Hematopoietic multipotent progenitor cell treated with erythropoietin and hydrocortisone succinate and interleukin-3 and kit ligand, for 8 days (in vitro differentiated cells): ENCODE data around the gene TMEFF2.

ENCODE experiments used
- DNase-seq: peaks from one replicate; pipeline ENCODE4 v3.0.0-alpha.2; 2015

The TMEFF2 gene, protein sequence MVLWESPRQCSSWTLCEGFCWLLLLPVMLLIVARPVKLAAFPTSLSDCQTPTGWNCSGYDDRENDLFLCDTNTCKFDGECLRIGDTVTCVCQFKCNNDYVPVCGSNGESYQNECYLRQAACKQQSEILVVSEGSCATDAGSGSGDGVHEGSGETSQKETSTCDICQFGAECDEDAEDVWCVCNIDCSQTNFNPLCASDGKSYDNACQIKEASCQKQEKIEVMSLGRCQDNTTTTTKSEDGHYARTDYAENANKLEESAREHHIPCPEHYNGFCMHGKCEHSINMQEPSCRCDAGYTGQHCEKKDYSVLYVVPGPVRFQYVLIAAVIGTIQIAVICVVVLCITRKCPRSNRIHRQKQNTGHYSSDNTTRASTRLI

DNA sequence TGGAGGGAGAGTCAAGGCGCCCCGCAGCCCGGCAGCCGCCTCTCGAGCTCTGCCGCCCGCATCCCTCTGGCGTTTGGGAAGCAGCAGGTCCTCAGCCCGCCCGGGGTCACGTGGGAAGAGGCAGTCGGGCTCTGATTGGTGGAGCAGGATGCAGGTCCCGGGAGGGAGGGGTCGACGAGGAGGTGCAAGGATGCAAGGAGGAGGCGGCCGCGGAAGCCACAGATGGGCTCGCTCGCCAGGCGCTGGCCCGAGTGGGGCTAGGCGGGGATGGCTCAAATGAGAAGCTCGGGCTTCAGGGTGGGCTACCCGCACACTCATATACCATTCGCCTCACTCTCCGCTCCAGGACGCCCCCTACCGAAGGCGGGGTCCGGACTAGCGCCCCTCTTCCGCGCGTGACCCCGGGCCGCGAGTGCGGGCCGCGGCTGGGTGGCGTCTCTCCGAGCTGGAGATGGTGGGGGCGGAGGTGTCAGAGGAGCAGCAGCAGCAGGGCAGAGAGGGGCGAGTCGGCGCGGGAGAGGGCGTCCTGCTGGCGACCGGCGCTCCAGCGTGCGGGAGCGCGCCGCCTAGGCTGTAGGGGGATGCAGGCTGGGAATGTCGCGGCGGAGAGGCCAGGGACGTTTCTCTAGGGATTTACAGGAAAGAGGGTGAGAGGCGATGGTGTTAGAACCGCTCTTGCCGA lies at the start of gene TMEFF2:
TSS of gene TMEFF2 (minus strand) at position 68 of the 682 bp plus-strand sequence. CDS start 409 bp downstream, outside the sequence.
- DNase-seq, result peak; percentile 8

DNA sequence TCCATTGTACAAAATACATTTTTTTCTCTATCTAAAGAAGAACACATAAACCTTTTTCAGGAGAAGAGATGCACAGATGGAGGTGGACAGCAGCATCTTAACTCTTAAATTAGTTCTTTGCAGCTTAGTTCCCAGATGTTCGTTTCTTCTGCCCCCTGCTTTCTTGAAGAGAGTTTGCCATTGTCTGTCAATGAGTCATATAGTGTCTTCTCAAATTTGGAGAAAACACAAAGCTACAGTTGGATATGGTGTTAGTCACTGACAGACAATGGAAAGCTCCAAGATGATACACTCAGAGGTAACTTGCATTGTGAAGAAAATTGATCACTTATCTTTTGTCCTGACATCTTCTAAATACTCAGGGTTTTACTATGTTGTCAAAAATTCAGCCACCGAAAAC lies 48.8 kb upstream of the TMEFF2 start:
- DNase-seq, result no peak

DNA sequence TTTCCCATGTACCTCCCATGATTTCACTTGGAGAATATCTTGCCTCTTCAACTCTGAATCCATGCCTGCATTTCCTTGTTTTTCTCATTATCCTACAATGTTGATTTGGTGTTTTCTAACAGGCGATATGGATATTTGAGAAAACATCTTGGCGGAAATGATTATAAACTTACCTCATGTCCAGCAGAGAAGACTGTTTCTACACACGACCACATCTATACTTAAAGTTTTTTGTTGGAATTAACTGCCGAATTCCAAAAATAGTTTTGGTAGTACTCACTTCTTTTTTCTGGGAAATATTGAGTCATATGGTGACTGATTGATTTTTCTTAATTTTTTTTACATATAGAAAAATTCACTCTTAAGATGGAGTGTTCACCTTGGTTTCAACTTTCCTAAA lies 41.4 kb upstream of the TMEFF2 start:
- no peak for DNase-seq

GRCh38 chr2:192230889-192231453 lies 36.2 kb upstream of the TMEFF2 start:
- no peak for DNase-seq

DNA sequence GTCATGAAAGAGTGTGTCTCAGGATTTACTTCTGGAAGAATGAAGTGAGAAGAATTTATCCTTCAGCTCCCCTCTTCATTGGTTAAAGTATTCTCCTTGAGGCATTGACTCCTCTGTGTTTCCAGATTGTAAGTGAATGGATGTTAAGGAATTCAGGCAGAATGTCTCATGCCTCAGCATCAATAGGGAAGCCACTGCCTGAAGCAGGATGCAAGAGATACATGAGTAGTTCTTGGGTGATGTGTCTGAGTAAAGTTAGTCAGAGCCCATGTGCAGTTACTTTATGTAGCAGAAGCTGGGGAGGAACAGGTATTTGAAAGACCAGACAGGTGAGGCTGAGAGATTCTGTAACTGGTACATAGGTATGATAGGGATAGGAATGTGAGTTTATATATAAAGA lies 34.0 kb upstream of the TMEFF2 start:
- no peak for DNase-seq

DNA sequence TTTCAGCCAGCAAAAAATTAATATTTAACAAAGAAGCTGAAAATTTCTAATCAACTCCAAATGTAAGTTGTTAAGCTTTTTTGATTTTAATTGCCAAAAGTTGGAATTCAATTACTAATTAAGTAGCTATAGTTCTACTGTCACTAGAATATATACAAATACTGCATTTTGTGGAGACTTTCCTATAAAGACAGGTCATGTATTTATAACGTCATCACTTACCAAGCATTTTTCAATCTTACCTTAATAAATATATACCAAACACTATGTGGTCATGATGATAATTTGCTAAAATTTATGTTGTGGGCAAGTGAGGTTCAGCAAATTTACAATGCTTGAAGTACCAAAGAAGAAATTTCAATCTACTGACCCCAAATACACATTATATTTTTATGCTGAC lies 24.2 kb upstream of the TMEFF2 start:
- no peak for DNase-seq

DNA sequence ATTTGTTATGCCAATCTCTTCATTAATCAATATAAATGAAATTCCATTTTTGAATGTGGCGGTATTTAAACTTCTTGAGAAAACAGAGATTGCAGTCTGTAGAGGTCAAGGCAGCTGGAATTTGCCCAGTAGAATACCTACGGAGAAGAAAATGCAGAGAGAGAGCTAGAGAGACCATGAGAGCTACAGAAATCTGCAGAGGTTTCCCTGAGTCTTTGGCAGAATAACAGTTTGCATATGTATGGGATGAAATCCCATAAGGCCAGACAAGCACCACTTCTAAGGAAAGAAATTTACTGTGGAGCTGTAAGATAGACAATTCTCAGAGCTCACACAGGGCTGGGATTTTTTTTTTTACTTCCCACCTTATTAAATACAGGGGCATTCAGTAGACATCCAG lies 23.6 kb upstream of the TMEFF2 start:
- DNase-seq, result no peak

GRCh38 chr2:192216336-192216735 lies 21.6 kb upstream of the TMEFF2 start:
- DNase-seq, result no peak

- no peak for DNase-seq
Observed at GRCh38 chr2:192215096-192215877, 20.6 kb upstream of the TMEFF2 start.

DNA sequence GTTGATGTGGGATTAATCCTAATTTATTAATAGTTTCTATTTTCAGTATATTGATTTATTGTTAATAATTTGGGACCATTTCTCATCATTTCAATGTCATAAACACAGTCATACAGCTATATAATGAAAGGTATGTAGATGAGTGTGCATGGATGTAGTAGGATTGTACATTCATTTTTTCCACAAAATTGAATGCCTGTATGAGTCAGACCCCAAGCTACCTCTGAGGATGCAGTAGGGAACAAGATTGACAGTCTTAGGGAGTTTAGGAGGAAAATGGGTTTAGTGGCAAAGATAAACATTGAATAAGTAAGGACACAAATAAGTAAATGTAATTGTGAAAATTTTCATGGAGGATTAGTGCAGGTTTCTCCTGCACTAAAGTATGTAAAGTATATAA lies 14.1 kb upstream of the TMEFF2 start:
- no peak for DNase-seq

DNA sequence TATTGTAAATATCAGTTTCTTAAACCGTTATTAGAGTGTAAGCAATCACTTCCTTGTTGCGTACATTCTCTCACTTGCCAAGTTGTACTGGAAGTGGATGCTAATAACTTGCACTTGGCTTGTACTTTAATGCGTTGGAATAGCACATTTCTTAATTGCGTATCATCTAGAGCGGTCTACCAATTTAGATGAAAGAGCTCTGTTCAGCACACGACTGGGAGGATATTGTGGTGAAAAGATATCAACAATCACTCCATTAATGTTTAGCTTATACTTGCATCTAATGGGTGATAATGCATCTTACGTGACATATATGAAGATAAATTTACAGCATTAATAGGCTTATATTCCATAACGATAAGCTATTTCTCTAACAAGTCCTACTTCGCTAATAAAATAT lies 11.7 kb upstream of the TMEFF2 start:
- no peak for DNase-seq

DNA sequence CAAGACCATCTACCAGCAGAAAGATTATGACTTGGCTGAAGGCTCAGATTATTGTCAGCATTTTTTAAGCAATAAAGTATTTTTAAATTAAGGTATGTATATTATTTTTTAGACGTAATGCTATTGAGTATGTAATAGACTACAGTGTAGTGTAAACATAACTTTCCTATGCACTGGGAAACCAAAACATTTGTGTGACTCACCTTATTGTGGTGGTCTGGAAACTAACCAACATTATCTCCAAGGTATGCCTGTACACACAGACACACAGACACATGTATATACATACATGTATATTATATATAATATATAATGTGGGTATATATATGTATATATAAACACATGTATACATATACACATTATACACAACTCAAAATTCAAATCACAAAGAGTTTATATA lies 9.1 kb upstream of the TMEFF2 start:
- DNase-seq, result no peak

DNA sequence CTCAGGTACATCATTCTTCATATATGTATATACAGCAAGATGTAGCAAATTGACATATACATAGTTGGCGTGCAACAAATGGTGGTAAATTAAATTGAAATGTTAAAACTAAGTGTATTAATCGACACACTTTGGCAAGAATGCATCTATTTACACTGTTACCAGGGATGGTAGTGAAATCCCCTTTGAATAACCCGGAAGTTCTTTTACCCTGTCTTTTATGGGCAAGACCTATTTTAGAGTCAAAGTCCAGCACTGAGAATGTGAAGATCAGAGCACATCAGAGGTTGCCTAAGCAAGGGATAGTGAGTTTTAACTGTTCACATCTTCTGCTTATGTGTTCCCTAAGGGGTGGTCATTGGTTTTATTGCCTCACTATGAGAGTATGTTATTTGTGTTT lies 7.6 kb upstream of the TMEFF2 start:
- no peak for DNase-seq

- no peak for DNase-seq
Observed at GRCh38 chr2:192201116-192201515, 6.4 kb upstream of the TMEFF2 start.

- peak; percentile 9 for DNase-seq
Observed at GRCh38 chr2:192197357-192197756, 2.6 kb upstream of the TMEFF2 start.

DNA sequence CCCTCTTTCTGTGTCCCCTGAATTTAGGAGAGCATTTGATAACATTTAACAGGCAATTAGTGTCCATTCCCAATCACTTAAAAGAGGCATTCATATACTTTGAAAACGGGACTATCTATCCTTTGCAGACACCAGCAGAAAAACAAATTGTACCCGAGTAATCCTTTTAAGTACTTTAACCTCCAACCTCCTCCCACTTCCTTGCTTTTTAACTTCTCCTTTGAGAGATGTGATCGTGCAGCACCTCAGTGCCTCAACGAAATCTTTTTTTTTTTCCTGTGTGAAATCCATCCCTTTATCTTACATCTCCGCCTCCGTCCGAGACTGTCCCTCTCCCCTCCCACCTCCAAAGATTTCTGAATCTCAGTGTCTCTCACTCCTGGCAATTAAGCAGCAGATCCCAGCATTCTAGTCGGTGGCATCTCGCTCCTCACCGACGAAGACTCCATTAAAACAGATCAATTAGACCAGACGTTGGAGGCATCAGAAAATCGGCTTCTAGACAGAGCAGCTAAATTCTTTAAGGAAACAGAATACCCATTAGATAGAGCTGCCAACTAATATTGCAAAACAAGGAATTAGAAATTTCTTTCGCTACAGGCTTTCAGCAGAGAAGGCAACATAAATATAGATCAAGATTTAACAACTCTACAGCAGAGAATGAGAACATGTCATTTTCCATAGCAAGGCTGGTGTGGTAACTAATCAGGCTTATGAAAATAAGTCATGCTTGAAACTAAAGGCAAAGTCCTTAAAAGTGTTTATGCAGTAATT lies 1.9 kb upstream of the TMEFF2 start:
- DNase-seq, result no peak

- DNase-seq, result no peak
Observed at GRCh38 chr2:192195548-192196418, 1.1 kb upstream of the TMEFF2 start.

DNA sequence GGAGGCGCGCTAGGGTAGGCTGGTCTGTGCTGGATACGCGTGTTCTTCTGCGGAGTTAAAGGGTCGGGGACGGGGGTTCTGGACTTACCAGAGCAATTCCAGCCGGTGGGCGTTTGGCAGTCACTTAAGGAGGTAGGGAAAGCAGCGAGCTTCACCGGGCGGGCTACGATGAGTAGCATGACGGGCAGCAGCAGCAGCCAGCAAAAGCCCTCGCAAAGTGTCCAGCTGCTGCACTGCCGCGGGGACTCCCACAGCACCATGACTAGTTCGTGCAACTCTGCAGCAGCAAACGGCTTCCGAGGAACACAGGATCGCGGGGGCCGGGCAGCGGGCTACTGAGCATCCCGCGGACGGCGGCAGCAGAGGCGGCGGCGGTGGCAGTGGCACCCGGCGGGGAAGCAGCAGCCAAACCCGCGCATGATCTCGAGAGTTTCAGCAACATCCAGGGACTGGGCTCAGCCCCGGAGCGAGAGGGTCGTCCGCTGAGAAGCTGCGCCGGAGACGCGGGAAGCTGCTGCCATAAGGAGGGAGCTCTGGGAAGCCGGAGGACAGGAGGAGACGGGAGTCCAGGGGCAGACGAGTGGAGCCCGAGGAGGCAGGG lies 368 bp downstream of the TMEFF2 start:
- DNase-seq, result no peak

GRCh38 chr2:192190474-192190873 lies 4.3 kb downstream of the TMEFF2 start:
- peak; percentile 34 for DNase-seq

DNA sequence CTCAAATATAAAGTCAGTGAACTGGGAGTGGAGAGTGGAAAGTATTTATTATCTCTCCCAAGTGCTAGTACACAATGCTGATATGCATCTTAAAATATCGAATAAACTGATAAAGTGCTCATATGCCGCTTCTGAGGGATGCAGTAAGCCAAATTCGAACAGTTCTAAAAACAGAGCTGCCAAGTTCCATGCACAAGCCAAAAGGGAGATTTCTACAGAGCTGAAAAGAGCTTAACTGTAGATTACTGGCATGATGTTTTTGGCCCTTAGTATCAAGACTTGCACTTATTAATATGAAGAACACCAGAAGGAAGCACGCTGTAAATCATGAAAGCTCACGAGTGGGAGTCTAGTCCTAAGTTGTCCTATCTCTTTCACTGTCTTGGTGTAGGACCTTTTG lies 7.9 kb downstream of the TMEFF2 start:
- DNase-seq, result no peak

- no peak for DNase-seq
Observed at GRCh38 chr2:192184349-192184748, 10.4 kb downstream of the TMEFF2 start.
